WTC11 (cell line): ENCODE measurements around the gene SIM2. TPM values are rescaled to one million over a fixed set of nuclear protein-coding genes. Genes with fewer than 3 reads are reported as not detected.

Experiments
- ATAC-seq: fragments of 200-7000 bp; cut with Tn5 transposase; 2 replicates; pipeline ENCODE4 v1.10.0; 2021; ENCODE audit warnings: mild to moderate bottlenecking, moderate library complexity
- CTCF ChIA-PET: fragments of 300-600 bp; sonication (Branson Sonifier 250); formaldehyde crosslinking; loops from one replicate; lab custom pipeline; 2021; ENCODE audit warnings: antibody characterized with exemption; lab: Charles Lee
- POLR2A ChIA-PET: fragments of 350-600 bp; sonication (Branson Sonifier 250); formaldehyde crosslinking; loops from one replicate; lab custom pipeline; 2021; ENCODE audit warnings: antibody characterized with exemption; lab: Charles Lee
- DNase-seq: peaks from one replicate; pipeline ENCODE4 v3.0.0; 2021; ENCODE audit warnings: low spot score
- H3K27ac Mint-ChIP-seq: 2 replicates; pipeline ENCODE4 v1.8.0; 2021; ENCODE audit warnings: mixed read lengths
- H3K27me3 Mint-ChIP-seq: 2 replicates; pipeline ENCODE4 v1.8.0; 2021; ENCODE audit warnings: low read depth, mild to moderate bottlenecking, moderate library complexity, mixed read lengths
- H3K36me3 Mint-ChIP-seq: 2 replicates; pipeline ENCODE4 v1.8.0; 2021; ENCODE audit warnings: mixed read lengths
- H3K4me1 Mint-ChIP-seq: 2 replicates; pipeline ENCODE4 v1.8.0; 2022; ENCODE audit warnings: mixed read lengths
- H3K4me3 Mint-ChIP-seq: 2 replicates; pipeline ENCODE4 v1.8.0; 2021; ENCODE audit warnings: mild to moderate bottlenecking, moderate library complexity, mixed read lengths
- H3K9me3 Mint-ChIP-seq: 2 replicates; pipeline ENCODE4 v1.8.0; 2021; ENCODE audit warnings: mixed read lengths
- ATF1 ChIP-seq: sonication (generic); formaldehyde crosslinking; IDR thresholded peaks from 2 replicates; pipeline ENCODE4 v1.8.1; 2023; ENCODE audit warnings: mild to moderate bottlenecking, moderate library complexity, missing genetic modification reagents
- CBFB ChIP-seq: sonication (generic); formaldehyde crosslinking; IDR thresholded peaks from 2 replicates; pipeline ENCODE4 v1.8.1; 2022; ENCODE audit warnings: mild to moderate bottlenecking, low read depth, missing genetic modification reagents
- CREM ChIP-seq: sonication (generic); formaldehyde crosslinking; IDR thresholded peaks from 2 replicates; pipeline ENCODE4 v1.8.1; 2022; ENCODE audit warnings: mild to moderate bottlenecking, missing genetic modification reagents, moderate library complexity
- E2F1 ChIP-seq: sonication (generic); formaldehyde crosslinking; IDR thresholded peaks from 2 replicates; pipeline ENCODE4 v1.8.0; 2022; ENCODE audit warnings: mild to moderate bottlenecking, missing genetic modification reagents
- ETV6 ChIP-seq: sonication (generic); formaldehyde crosslinking; IDR thresholded peaks from 2 replicates; pipeline ENCODE4 v1.8.1; 2022; ENCODE audit warnings: mild to moderate bottlenecking, missing genetic modification reagents
- FOXJ3 ChIP-seq: sonication (generic); formaldehyde crosslinking; IDR thresholded peaks from 2 replicates; pipeline ENCODE4 v1.9.0; 2021; ENCODE audit warnings: missing genetic modification reagents, mild to moderate bottlenecking, borderline replicate concordance
- GRHL2 ChIP-seq: fragments of 250-450 bp; sonication (Bioruptor Pico); IDR thresholded peaks from 2 replicates; pipeline ENCODE4 v1.8.0; 2022; ENCODE audit warnings: mild to moderate bottlenecking, moderate library complexity; ENCODE audit not compliant: insufficient replicate concordance, severe bottlenecking
- JAZF1 ChIP-seq: fragments of 250-450 bp; sonication (Bioruptor Pico); IDR thresholded peaks from 2 replicates; pipeline ENCODE4 v1.9.0; 2021; ENCODE audit warnings: moderate library complexity, mild to moderate bottlenecking, inconsistent platforms
- SOX15 ChIP-seq: fragments of 250-450 bp; sonication (Bioruptor Pico); IDR thresholded peaks from 2 replicates; pipeline ENCODE4 v1.9.0; 2021; ENCODE audit warnings: mild to moderate bottlenecking
- SP1 ChIP-seq: sonication (generic); formaldehyde crosslinking; conservative IDR thresholded peaks from 2 replicates; pipeline ENCODE4 v1.8.1; 2022; ENCODE audit warnings: missing genetic modification reagents
- ZBTB21 ChIP-seq: sonication (generic); formaldehyde crosslinking; IDR thresholded peaks from 2 replicates; pipeline ENCODE4 v1.8.1; 2023; ENCODE audit warnings: mild to moderate bottlenecking, missing genetic modification reagents, borderline replicate concordance
- ZNF138 ChIP-seq: sonication (generic); formaldehyde crosslinking; conservative IDR thresholded peaks from 2 replicates; pipeline ENCODE4 v1.8.1; 2022; ENCODE audit warnings: mild to moderate bottlenecking, moderate library complexity, missing genetic modification reagents
- ZNF232 ChIP-seq: sonication (generic); formaldehyde crosslinking; IDR thresholded peaks from 2 replicates; pipeline ENCODE4 v1.8.0; 2022; ENCODE audit warnings: mild to moderate bottlenecking, missing genetic modification reagents
- ZNF416 ChIP-seq: fragments of 250-450 bp; sonication (Bioruptor Pico); IDR thresholded peaks from 2 replicates; pipeline ENCODE4 v1.9.0; 2021; ENCODE audit warnings: mild to moderate bottlenecking, inconsistent platforms
- ZNF423 ChIP-seq: fragments of 250-450 bp; sonication (Bioruptor Pico); IDR thresholded peaks from 2 replicates; pipeline ENCODE4 v2.1.2; 2022; ENCODE audit warnings: mild to moderate bottlenecking, moderate library complexity
- ZNF512 ChIP-seq: sonication (generic); formaldehyde crosslinking; IDR thresholded peaks from 2 replicates; pipeline ENCODE4 v1.8.1; 2022; ENCODE audit warnings: missing genetic modification reagents, borderline replicate concordance
- total RNA-seq: library from RNA; stranded (reverse); gene quantifications from 3 replicates; pipeline ENCODE4 v1.2.3, GENCODE V29; 2021
- TF ChIP-seq, protein P1 (sequence below): fragments of 250-450 bp; sonication (Bioruptor Pico); IDR thresholded peaks from 2 replicates; pipeline ENCODE4 v1.8.0; 2021; ENCODE audit warnings: mild to moderate bottlenecking
- TF ChIP-seq, protein P2 (sequence below): sonication (generic); formaldehyde crosslinking; IDR thresholded peaks from 2 replicates; pipeline ENCODE4 v1.8.0; 2023; ENCODE audit warnings: mild to moderate bottlenecking, missing genetic modification reagents
- TF ChIP-seq, protein P3 (sequence below): sonication (generic); formaldehyde crosslinking; IDR thresholded peaks from 2 replicates; pipeline ENCODE4 v1.8.1; 2023; ENCODE audit warnings: mild to moderate bottlenecking, moderate library complexity, missing genetic modification reagents
- TF ChIP-seq, protein P4 (sequence below): fragments of 250-450 bp; sonication (Bioruptor Pico); conservative IDR thresholded peaks from 2 replicates; pipeline ENCODE4 v1.9.0; 2021; ENCODE audit warnings: mild to moderate bottlenecking

SIM2 gene
- total RNA-seq, 1 experiment from 2014 or later = 0.17 TPM

DNA sequence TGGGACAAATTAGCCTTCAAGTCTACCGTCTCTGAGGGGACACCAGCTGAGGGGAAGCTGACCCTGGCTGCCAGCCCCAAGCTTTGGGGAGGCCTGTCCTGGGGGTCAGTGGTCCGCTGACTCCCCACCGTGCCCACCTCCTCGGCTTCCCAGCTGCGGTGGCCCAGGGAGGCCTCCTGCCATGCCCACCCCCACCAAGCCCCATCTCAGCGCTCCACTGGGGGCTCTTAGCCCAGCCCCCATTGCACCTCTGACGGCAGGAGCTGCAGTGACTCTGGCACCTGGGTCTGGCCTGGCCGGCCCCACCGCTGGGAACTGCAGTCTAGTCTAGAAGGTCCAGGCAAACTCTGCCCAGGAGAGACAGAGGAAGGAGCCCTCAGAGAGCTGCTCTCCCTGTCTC lies 30.2 kb upstream of the SIM2 start:
- CTCF ChIA-PET = interaction anchor here (1.2 to 1.3 kb wide), 2 partner anchors 28 to 190 kb away, joined by 3 to 4 read pairs; no protein-coding TSS in a partner anchor

GRCh38 chr21:36671836-36672235 lies 27.1 kb upstream of the SIM2 start:
- Mint-ChIP-seq H3K4me1 (peaks cover 11% of the 10 kb centered on the region), H3K36me3 (no peaks in the 10 kb centered on the region), H3K27ac (no peak overlapping the region), H3K4me3 (no peak overlapping the region), H3K9me3 (no peaks in the 10 kb centered on the region), H3K27me3 (peaks cover 43% of the 10 kb centered on the region)
- DNase-seq = no peak
- ChIA-PET CTCF (interaction anchor here (0.7 to 1.4 kb wide), 2 partner anchors 8 to 10 kb away, joined by 3 to 4 read pairs; no protein-coding TSS in a partner anchor), POLR2A (no interaction called here)
- ATAC-seq = no peak
- TF ChIP-seq SOX15 (CRISPR knock-in tag) (no peak), CBFB (CRISPR knock-in tag) (no peak), ZNF423 (CRISPR knock-in tag) (no peak), FOXJ3 (CRISPR knock-in tag) (no peak), E2F1 (no peak)
- TF ChIP-seq, protein P1, sequence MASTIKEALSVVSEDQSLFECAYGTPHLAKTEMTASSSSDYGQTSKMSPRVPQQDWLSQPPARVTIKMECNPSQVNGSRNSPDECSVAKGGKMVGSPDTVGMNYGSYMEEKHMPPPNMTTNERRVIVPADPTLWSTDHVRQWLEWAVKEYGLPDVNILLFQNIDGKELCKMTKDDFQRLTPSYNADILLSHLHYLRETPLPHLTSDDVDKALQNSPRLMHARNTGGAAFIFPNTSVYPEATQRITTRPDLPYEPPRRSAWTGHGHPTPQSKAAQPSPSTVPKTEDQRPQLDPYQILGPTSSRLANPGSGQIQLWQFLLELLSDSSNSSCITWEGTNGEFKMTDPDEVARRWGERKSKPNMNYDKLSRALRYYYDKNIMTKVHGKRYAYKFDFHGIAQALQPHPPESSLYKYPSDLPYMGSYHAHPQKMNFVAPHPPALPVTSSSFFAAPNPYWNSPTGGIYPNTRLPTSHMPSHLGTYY (CRISPR knock-in tag) = no peak
- TF ChIP-seq, protein P2, sequence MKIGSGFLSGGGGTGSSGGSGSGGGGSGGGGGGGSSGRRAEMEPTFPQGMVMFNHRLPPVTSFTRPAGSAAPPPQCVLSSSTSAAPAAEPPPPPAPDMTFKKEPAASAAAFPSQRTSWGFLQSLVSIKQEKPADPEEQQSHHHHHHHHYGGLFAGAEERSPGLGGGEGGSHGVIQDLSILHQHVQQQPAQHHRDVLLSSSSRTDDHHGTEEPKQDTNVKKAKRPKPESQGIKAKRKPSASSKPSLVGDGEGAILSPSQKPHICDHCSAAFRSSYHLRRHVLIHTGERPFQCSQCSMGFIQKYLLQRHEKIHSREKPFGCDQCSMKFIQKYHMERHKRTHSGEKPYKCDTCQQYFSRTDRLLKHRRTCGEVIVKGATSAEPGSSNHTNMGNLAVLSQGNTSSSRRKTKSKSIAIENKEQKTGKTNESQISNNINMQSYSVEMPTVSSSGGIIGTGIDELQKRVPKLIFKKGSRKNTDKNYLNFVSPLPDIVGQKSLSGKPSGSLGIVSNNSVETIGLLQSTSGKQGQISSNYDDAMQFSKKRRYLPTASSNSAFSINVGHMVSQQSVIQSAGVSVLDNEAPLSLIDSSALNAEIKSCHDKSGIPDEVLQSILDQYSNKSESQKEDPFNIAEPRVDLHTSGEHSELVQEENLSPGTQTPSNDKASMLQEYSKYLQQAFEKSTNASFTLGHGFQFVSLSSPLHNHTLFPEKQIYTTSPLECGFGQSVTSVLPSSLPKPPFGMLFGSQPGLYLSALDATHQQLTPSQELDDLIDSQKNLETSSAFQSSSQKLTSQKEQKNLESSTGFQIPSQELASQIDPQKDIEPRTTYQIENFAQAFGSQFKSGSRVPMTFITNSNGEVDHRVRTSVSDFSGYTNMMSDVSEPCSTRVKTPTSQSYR (CRISPR knock-in tag) = no peak

More for the DNA sequence above, 30.2 kb upstream of the SIM2 start:
- TF ChIP-seq ZNF512 (no peak), CREM (no peak), ZNF232 (no peak), SP1 (CRISPR knock-in tag) (no peak), JAZF1 (CRISPR knock-in tag) (no peak), ZNF138 (no peak), ZBTB21 (CRISPR knock-in tag) (no peak), GRHL2 (CRISPR knock-in tag) (no peak), ETV6 (CRISPR knock-in tag) (no peak), ATF1 (no peak), FOXJ3 (CRISPR knock-in tag) (no peak), ZNF416 (CRISPR knock-in tag) (no peak)
- TF ChIP-seq, protein P3, sequence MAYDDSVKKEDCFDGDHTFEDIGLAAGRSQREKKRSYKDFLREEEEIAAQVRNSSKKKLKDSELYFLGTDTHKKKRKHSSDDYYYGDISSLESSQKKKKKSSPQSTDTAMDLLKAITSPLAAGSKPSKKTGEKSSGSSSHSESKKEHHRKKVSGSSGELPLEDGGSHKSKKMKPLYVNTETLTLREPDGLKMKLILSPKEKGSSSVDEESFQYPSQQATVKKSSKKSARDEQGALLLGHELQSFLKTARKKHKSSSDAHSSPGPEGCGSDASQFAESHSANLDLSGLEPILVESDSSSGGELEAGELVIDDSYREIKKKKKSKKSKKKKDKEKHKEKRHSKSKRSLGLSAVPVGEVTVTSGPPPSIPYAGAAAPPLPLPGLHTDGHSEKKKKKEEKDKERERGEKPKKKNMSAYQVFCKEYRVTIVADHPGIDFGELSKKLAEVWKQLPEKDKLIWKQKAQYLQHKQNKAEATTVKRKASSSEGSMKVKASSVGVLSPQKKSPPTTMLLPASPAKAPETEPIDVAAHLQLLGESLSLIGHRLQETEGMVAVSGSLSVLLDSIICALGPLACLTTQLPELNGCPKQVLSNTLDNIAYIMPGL (CRISPR knock-in tag) = no peak
- TF ChIP-seq, protein P1 (CRISPR knock-in tag) = no peak
- TF ChIP-seq, protein P4, sequence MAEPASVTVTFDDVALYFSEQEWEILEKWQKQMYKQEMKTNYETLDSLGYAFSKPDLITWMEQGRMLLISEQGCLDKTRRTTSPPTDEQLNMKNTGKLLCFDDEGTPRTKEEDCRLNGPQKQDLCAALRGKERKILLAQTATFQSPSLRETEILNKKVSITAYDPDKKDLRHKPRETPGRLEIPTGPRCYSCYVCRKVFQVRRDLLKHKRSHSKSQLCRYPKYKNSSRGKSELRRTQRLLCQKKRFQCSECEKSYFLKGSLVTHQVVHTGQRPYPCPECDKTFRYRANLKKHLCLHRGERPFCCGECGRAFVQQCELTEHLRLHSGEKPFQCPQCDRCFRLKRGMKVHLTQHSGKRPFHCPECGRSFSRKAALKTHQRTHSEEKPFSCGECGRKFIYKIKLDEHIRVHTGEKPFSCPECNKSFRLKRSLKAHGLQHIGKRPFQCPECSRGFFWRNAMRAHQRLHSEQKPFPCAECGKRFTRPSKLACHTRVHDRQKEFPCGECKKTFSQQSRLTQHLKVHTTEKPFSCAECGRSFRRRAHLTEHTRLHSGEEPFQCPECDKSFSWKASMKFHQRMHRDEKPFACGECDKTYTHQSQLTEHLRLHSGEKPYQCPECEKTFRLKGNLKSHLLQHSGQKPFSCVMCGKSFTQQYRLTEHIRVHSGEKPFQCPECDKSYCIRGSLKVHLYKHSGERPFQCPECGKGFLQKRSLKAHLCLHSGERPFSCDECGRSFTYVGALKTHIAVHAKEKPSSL (CRISPR knock-in tag) = no peak
- no peak for ATAC-seq
- Mint-ChIP-seq H3K27me3 (peaks cover 12% of the 10 kb centered on the region), H3K4me1 (no peaks in the 10 kb centered on the region), H3K9me3 (no peaks in the 10 kb centered on the region), H3K27ac (no peak overlapping the region), H3K36me3 (no peaks in the 10 kb centered on the region), H3K4me3 (no peak overlapping the region)
- no peak for DNase-seq
- POLR2A ChIA-PET = no interaction called here
